HCEC 1CT (cell line): ENCODE data around the gene ELFN2.

Experiments
- DNase-seq: peaks from one replicate; pipeline ENCODE4 v3.0.0-alpha.2; 2017

ELFN2 gene

GRCh38 chr22:37352481-37352880 lies 74.8 kb downstream of the ELFN2 start:
- no peak for DNase-seq

- DNase-seq = no peak
Measured at GRCh38 chr22:37351232-37351631, 76.0 kb downstream of the ELFN2 start.

- DNase-seq = no peak
Measured at GRCh38 chr22:37349043-37349814, 78.0 kb downstream of the ELFN2 start.

- DNase-seq = no peak
Measured at GRCh38 chr22:37346505-37346895, 80.8 kb downstream of the ELFN2 start.

GRCh38 chr22:37345863-37346504 lies 81.3 kb downstream of the ELFN2 start:
- DNase-seq = peak; percentile 92

- DNase-seq = no peak
Measured at GRCh38 chr22:37344735-37345449, 82.4 kb downstream of the ELFN2 start.

- no peak for DNase-seq
Measured at GRCh38 chr22:37343863-37344734, 83.2 kb downstream of the ELFN2 start.

- DNase-seq = no peak
Measured at GRCh38 chr22:37343348-37343747, 83.9 kb downstream of the ELFN2 start.

- no peak for DNase-seq
Measured at GRCh38 chr22:37342065-37342464, 85.2 kb downstream of the ELFN2 start.

GRCh38 chr22:37340331-37341262 lies 86.7 kb downstream of the ELFN2 start:
- DNase-seq = no peak

GRCh38 chr22:37338539-37339246 lies 88.6 kb downstream of the ELFN2 start:
- DNase-seq = no peak

GRCh38 chr22:37337204-37337943 lies 89.9 kb downstream of the ELFN2 start:
- peak; percentile 40 for DNase-seq

- DNase-seq = no peak
Measured at GRCh38 chr22:37336579-37336978, 90.7 kb downstream of the ELFN2 start.

GRCh38 chr22:37335806-37336199 lies 91.5 kb downstream of the ELFN2 start:
- no peak for DNase-seq

GRCh38 chr22:37334859-37335805 lies 92.1 kb downstream of the ELFN2 start:
- DNase-seq = no peak

- no peak for DNase-seq
Measured at GRCh38 chr22:37334461-37334858, 92.8 kb downstream of the ELFN2 start.

- no peak for DNase-seq
Measured at GRCh38 chr22:37333724-37334460, 93.4 kb downstream of the ELFN2 start.

GRCh38 chr22:37331856-37332536 lies 95.3 kb downstream of the ELFN2 start:
- DNase-seq = no peak
